ENCODE results near the gene STAT3. TPM values are rescaled to one million over a fixed set of nuclear protein-coding genes. Genes with fewer than 3 reads are reported as not detected.
A peak's percentile ranks its signal among the peaks of the same experiment; 100 is the strongest.

STAT3 gene
- total and polyA plus RNA-seq, 2 of the 13 experiments (the other 11 are each of a cell fraction or from before 2014, with no cell fraction given): 61.8 to 62.4 TPM

- TF ChIP-seq ZBTB7A (CRISPR knock-in tag; IDR thresholded peaks at IDR 0.05): peak; percentile 64; the same call in 1 of the 2 replicates
- TF ChIP-seq CHD2 (IDR thresholded peaks at IDR 0.05; ENCODE audit: low read depth, low read length): no peak
- TF ChIP-seq PATZ1 (CRISPR knock-in tag; IDR thresholded peaks at IDR 0.05): peak; percentile 34; the same call in 1 of the 2 replicates
- no peak for TF ChIP-seq ZNF839 (CRISPR knock-in tag; IDR thresholded peaks at IDR 0.05; ENCODE audit: borderline replicate concordance)
- TF ChIP-seq SNAPC5 (CRISPR knock-in tag; IDR thresholded peaks at IDR 0.05; ENCODE audit: borderline replicate concordance): no peak
- no peak for TF ChIP-seq KLF6 (CRISPR knock-in tag; IDR thresholded peaks at IDR 0.05)
- no peak for TF ChIP-seq ESRRA (CRISPR knock-in tag; IDR thresholded peaks at IDR 0.05; ENCODE audit: low read depth)
- TF ChIP-seq ETV6 (CRISPR knock-in tag; conservative IDR thresholded peaks at IDR 0.05): no peak
- no peak for TF ChIP-seq KDM6A (CRISPR knock-in tag; IDR thresholded peaks at IDR 0.05; ENCODE audit: low read depth)
- TF ChIP-seq ZNF24 (IDR thresholded peaks at IDR 0.05): no peak
- 0 out of 2 replicates have a peak, but pooled peaks have one; percentile 32 for TF ChIP-seq ZNF350 (CRISPR knock-in tag; IDR thresholded peaks at IDR 0.05; ENCODE audit: borderline replicate concordance, low read depth)
- 0 out of 2 replicates have a peak, but pooled peaks have one; percentile 50 for TF ChIP-seq ARNT2 (CRISPR knock-in tag; IDR thresholded peaks at IDR 0.05; ENCODE audit: low read depth)
- no peak for TF ChIP-seq PRMT3 (CRISPR knock-in tag; IDR thresholded peaks at IDR 0.05; ENCODE audit: borderline replicate concordance, low read depth)
- TF ChIP-seq ZEB1 (IDR thresholded peaks at IDR 0.05; ENCODE audit: insufficient replicate concordance, low read depth): no peak
- no peak for TF ChIP-seq TCF7L2 (IDR thresholded peaks at IDR 0.05; ENCODE audit: low read depth, low read length)
- no peak for TF ChIP-seq TRIM22 (IDR thresholded peaks at IDR 0.05)
- no peak for TF ChIP-seq DMAP1 (CRISPR knock-in tag; IDR thresholded peaks at IDR 0.05)
- TF ChIP-seq ZNF180 (CRISPR knock-in tag; IDR thresholded peaks at IDR 0.05; ENCODE audit: borderline replicate concordance, low read depth): no peak
- no peak for TF ChIP-seq ZBTB25 (CRISPR knock-in tag; IDR thresholded peaks at IDR 0.05)
- no peak for TF ChIP-seq ZFAT (CRISPR knock-in tag; conservative IDR thresholded peaks at IDR 0.05)
- TF ChIP-seq SP5 (CRISPR knock-in tag; IDR thresholded peaks at IDR 0.05; ENCODE audit: borderline replicate concordance, low read depth): no peak
- TF ChIP-seq ZNF891 (CRISPR knock-in tag; IDR thresholded peaks at IDR 0.05): 0 out of 2 replicates have a peak, but pooled peaks have one; percentile 16
- TF ChIP-seq ZSCAN21 (CRISPR knock-in tag; IDR thresholded peaks at IDR 0.05; ENCODE audit: borderline replicate concordance): 0 out of 2 replicates have a peak, but pooled peaks have one; percentile 2
- peak; percentile 46; the same call in 1 of the 2 replicates for TF ChIP-seq ZC3H13 (CRISPR knock-in tag; IDR thresholded peaks at IDR 0.05)
- 0 out of 2 replicates have a peak, but pooled peaks have one; percentile 11 for TF ChIP-seq SRY (CRISPR knock-in tag; IDR thresholded peaks at IDR 0.05)
- no peak for TF ChIP-seq ISL2 (CRISPR knock-in tag; IDR thresholded peaks at IDR 0.05)
- TF ChIP-seq HIVEP1 (CRISPR knock-in tag; IDR thresholded peaks at IDR 0.05): no peak
- peak; percentile 39; the same call in 1 of the 2 replicates for TF ChIP-seq KMT2A (CRISPR knock-in tag; IDR thresholded peaks at IDR 0.05)
Measured at GRCh38 chr17:42275527-42276358, 112.5 kb downstream of the STAT3 start (continued).
